Suppressor macrophage (primary cell): Measurements from ENCODE around the gene C6orf47.
A peak's percentile ranks its signal among the peaks of the same experiment; 100 is the strongest.

Experiments used
- DNase-seq, 4 experiments: peaks; one replicate each; pipeline ENCODE4 v3.0.0-alpha.2; 2020 to 2022

The C6orf47 gene

DNA sequence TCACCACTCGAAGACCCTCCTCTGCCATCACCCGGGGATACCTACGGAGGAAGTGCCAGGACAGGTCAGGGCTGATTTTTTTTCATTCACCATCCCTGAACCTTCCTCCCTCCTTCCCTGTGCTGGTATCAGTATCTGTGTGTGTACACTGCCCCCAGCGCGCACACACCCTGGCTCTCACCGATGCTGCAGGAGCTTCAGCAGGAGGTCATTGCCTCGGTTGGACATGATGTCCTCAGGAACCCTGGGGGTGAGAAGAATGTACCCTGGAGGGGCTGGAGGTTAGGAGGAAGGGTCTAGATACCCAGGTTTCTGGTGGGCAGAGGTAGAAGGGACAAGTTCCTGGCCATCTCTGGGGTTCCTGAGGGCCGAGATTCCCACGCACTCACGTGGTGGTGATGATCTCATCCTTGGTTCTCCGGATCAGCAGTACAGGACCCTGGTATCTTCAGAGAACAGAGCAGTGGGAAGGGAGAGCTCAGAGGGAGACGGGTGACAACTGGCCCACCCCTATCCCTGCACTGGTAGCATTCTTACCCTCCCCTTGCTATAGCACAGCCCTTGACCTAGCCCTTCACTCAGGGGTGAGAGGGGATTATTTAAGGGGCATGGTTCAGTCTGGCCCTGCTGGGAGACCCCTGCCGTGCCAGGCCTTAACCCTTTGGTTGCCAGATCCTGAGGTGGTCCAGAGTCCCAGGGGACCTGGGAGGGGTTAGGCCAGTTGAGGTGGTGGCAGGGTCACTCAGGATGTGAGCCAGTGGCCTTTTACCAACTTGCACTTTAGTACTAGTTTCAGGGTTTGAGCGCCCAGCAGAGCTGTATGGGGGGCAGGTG lies 27.5 kb upstream of the C6orf47 start:
- DNase-seq, result no peak

GRCh38 chr6:31687321-31687720 lies 26.7 kb upstream of the C6orf47 start:
- DNase-seq, result no peak

- no peak for DNase-seq
Observed at GRCh38 chr6:31686483-31686882, 25.9 kb upstream of the C6orf47 start.

DNA sequence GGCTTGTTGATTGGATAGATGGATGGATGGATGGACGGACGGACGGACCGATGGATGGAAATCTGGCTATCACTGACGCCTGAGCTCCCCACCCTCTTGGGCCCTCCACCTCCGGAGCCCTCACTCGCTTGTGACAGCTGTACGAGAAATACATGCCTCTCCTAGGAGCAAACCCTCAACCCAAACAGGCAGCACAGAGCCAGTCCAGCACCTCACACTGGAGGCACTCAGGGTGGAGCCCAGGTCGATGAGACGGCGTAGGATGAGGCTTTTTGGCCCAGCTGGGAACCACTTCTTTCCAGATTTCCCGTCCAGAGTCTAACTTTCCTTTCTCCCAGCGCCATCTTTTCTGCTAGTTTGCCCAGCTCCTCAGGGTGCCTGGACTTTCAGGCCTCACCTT lies 23.0 kb upstream of the C6orf47 start:
- DNase-seq, result no peak

DNA sequence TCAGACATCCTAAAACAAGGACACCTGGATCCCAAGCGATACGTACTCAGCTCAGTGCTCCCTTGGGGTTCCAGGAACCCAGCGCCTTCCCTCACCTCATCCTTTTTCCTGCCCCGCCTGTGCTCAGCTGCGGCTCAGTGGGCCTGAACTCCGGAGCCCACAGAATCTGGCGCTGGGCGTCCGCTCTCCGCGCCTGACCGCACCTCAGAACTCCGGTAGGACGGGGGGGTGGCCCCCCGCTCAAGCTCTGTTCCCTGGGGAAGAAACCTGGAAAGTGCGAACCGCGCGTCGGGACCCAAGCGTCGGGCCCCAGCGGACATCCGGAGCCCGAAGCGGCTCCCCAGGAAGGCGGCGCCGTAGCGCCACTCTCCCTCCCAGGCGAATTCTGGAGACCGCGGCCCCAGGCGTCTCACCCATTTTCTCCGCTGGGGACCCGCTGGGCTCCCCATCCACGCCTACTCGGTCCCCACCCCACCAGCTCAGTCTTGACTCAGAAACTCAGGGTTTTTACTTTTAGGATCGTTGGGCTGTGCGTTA lies 20.6 kb upstream of the C6orf47 start:
- peak; percentile 59 to 82 (median 66) for DNase-seq

DNA sequence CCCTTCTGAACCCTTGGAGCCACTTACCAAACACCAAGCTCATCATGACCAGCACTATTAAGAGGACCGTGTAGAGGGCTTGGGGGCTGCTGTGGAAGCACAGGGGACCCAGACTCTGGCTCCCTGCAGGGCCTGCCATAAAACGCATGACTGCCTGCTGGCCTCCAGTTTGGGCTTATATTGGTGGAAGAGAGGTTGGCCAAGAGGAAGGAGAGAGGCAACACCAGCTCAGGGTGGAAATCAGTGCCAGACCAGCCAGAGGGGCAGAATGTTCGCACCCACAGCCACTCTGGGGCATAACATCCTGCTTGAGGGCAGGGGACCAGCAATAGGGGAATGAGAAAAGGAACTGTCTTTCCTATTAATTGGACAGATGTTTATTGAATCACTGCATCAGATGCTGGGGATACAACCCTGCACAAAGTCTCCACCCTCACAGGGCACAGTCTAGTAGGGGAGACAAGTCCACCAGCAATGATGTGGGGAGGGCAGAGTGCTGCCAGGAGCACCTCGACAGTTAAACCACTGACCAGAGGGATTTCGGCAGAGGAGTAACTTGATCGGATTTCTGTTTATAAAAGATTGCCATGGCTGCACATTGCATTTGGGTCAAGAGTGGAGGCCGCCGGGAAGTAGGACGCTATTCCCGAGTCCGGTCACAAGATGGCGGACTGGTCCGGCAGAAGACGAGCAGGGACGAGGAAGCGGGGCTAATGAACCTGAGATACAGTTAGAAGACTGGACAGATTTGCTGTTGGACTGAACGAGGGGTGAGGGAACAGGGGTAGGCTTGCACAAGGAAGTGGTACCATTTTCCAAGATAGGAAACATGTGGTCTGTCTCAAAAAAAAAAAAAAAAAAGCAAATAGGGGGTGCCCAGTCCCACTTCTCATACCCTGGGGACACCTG lies 19.9 kb upstream of the C6orf47 start, which contains the start of gene LY6G5C:
Gene LY6G5C, minus strand, starts transcription at position 842 of the 909 bp plus-strand sequence. Its CDS starts 694 bp downstream, at position 148.
- DNase-seq, result peak; percentile 77 to 91 (median 86)

GRCh38 chr6:31677955-31678354 lies 17.4 kb upstream of the C6orf47 start:
- no peak for DNase-seq

GRCh38 chr6:31676904-31677303 lies 16.3 kb upstream of the C6orf47 start:
- no peak for DNase-seq

- no peak for DNase-seq
Observed at GRCh38 chr6:31676322-31676903, 15.8 kb upstream of the C6orf47 start.

GRCh38 chr6:31669676-31670075 lies 9.1 kb upstream of the C6orf47 start, which contains the start of gene LY6G5B:
Gene LY6G5B (plus strand): TSS chr6:31669976. CDS start chr6:31670951, 975 bp downstream.
- no peak for DNase-seq

GRCh38 chr6:31666337-31666965 lies 5.9 kb upstream of the C6orf47 start:
- peak; percentile 71 to 87 (median 80) for DNase-seq

GRCh38 chr6:31665501-31666336 lies 5.1 kb upstream of the C6orf47 start, which contains the start of gene CSNK2B:
Gene CSNK2B (plus strand): TSS chr6:31666080. CDS start chr6:31666832, 752 bp downstream.
- DNase-seq, result peak; percentile 98 to 99 (median 99)

DNA sequence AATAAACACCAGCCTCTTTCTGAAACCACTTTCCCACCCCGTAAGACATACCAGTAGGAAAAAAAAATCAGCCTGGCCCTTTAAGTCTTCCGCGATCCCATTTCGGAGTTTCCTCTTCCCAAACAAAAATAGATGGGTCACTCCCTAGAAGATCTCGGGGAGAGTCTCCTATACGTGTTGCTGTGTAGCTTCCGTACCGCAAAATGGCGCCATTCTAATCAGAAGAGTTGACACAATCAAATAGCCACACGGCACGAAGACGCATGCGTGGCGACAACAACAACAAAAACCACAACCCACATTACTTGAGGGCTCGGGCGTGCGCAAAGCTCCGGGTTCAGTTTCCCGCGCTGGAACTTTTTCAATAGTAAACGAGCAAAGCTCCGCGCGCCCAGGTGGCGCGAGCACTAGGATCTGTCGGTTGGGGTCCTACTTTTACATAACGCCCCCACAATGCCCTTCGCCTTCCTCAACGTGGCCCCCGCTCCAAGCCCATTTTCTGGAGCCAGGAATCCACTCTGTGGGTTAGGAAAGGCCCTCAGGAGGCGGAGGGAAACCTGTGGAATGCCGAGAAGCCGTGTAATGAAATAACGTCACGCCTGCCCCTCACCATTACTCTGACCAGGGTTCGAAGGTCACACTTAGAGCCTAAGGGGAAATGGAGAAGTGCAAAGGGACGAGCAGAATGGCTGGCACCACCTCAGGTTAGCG lies 4.4 kb upstream of the C6orf47 start, which contains the start of gene GPANK1:
Gene GPANK1, minus strand, starts transcription at position 208 of the 711 bp plus-strand sequence. CDS start 519 bp downstream, outside the sequence.
- DNase-seq, result peak; percentile 95 to 98 (median 97)

DNA sequence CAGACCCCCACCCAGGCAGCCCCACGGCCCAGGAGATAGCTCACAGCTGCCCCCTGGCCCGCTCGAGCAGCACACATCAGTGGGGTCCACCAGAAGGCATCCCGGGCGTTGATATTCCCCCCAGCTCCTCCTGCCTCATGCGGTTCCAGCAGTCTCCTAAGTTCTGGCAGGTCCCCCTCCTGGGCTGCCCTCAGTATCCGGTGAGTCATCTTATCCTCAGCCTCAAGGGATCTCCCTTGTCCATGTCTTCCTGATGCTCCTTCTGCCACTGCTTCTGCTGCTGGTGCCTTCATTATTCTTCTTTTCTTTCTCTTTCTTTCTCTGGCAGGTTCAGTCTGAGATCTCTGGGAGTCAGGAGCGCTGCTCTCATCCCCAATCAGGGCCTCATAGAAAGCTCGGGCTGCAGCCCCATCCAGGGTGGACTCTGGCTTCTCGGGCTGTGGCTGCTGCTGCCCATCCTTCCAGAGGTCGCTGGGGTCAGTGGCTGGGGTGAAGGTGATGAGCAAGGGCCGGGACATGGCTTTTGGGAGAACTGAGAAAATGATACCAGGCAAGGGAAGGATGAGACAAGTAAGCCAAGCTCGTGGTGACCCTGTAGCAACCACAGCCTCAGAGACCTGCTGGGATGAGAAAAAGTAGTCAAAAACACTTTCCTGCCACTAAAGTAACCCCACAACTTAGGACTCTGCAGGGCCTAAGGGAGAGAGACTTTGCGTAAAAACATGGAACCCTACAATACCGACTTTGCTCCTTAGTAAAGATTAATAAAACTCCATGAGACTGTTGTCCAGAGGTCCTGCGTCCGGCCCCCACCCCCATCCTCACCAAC lies 3.6 kb upstream of the C6orf47 start:
- peak in 1 of 4 experiments; percentile 25 for DNase-seq

GRCh38 chr6:31663126-31663960 lies 2.8 kb upstream of the C6orf47 start:
- peak in 2 of 4 experiments; percentile 27 to 45 for DNase-seq

DNA sequence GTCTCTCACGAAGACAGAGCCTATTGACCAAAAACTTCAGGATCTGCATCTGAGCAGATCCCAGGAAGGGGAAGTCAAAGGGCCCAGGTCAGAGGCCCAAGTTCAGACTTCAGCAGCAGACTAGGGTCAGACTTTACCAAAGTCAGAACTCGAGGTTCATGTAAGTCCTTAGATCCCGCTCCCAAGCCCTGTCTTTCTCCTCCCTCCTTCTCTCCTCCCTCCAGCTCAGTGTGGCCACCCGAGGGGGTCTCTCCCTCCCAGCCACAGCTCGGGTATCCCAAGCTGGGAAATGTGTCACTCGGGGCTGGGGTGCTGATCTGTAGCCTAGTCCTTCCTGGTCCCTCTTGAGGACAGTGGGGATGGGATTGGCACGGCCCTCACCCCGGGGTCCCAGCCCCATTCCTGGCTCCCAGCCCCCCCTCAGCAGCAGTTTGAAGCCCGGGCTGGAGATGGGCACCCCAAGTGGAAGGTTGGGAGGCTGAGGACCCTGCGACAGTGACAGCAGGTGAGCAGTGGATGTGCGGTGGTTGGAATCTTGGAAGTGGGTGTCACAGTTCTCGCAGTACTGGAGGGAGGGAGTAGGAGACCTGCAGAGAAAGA lies 1.6 kb upstream of the C6orf47 start:
- DNase-seq, result no peak

DNA sequence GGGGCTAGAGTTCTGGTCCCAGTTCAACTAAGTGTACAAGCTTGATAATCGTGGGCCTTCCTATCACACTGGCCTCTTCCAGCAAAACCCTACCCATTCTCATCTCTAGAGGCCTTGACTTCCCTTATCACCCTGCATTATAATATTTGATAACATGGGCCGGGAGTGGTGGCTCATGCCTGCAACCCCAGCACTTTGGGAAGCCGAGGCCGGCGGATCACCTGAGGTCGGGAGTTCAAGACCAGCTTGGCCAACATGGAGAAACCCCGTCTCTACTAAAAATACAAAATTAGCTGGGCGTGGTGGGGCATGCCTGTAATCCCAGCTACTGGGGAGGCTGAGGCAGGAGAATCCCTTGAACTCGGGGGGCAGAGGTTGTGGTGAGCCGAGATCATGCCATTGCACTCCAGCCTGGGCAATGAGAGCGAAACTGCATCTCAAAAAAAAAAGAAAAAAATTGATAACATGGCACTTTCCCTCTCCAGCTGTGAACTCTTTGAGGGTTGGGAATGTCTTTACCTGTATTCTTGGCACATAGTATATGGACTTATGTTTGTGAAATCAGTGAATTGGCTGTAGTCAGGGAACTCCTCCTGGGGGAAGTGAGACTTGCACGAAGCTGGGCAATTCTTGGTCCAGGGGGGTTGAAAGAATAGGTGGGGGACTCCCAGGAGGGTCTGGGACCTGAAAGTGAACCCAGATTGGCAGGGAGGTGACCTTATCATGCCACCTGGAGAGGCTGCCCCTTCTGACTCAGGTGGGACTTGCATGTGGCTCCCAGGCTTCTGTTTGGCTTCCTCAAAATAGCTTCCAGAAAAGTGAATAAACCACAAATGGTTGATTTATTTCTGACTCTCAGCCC lies 915 bp upstream of the C6orf47 start:
- no peak for DNase-seq
